HUES48 (cell line): ENCODE results near the gene THBS2.
"Not testable (repeated sequence)": the region's sequence is repeated elsewhere in the genome, so short reads cannot be mapped to it uniquely, and the experiment has no call there.

Experiments
- H3K27ac ChIP-seq: one replicate; pipeline ENCODE4 v1.7.0; 2013; ENCODE audit warnings: low read depth, low read length, inconsistent platforms
- H3K27me3 ChIP-seq: 2 replicates; pipeline ENCODE4 v1.6.1; 2013; ENCODE audit warnings: mild to moderate bottlenecking, low read length; ENCODE audit not compliant: control insufficient read depth, insufficient read depth
- H3K36me3 ChIP-seq: 2 replicates; pipeline ENCODE4 v1.6.1; 2013; ENCODE audit warnings: low read length; ENCODE audit not compliant: control insufficient read depth, insufficient read depth
- H3K4me1 ChIP-seq: 2 replicates; pipeline ENCODE4 v1.6.1; 2013; ENCODE audit warnings: mild to moderate bottlenecking, low read length; ENCODE audit not compliant: control insufficient read depth, insufficient read depth
- H3K4me3 ChIP-seq: 2 replicates; pipeline ENCODE4 v1.5.1; 2013; ENCODE audit warnings: mild to moderate bottlenecking, low read depth, low read length
- H3K9ac ChIP-seq: 2 replicates; pipeline ENCODE4 v1.6.1; 2013; ENCODE audit warnings: mild to moderate bottlenecking, low read depth, low read length, moderate library complexity
- H3K9me3 ChIP-seq: 2 replicates; pipeline ENCODE4 v1.6.1; 2013; ENCODE audit warnings: low read length; ENCODE audit not compliant: control insufficient read depth, insufficient read depth

The THBS2 gene

GRCh38 chr6:169208011-169208410 lies 45.6 kb downstream of the THBS2 start:
- Histone ChIP-seq H3K27ac (no peak overlapping the region), H3K36me3 (no peaks in the 10 kb centered on the region), H3K9me3 (peaks cover 9% of the 10 kb centered on the region), H3K27me3 (no peaks in the 10 kb centered on the region), H3K4me1 (no peaks in the 10 kb centered on the region), H3K9ac (no peak overlapping the region), H3K4me3 (no peak overlapping the region)

GRCh38 chr6:169207482-169207881 lies 46.2 kb downstream of the THBS2 start:
- Histone ChIP-seq H3K36me3 (no peaks in the 10 kb centered on the region), H3K9me3 (peaks cover 9% of the 10 kb centered on the region), H3K27ac (no peak overlapping the region), H3K4me1 (no peaks in the 10 kb centered on the region), H3K9ac (no peak overlapping the region), H3K4me3 (no peak overlapping the region), H3K27me3 (no peaks in the 10 kb centered on the region)

- no peak overlapping the region for H3K27ac ChIP-seq
- H3K4me1 ChIP-seq, result no peaks in the 10 kb centered on the region
- no peaks in the 10 kb centered on the region for H3K36me3 ChIP-seq
- no peak overlapping the region for H3K4me3 ChIP-seq
- H3K9ac ChIP-seq, result no peak overlapping the region
- H3K9me3 ChIP-seq, result peaks cover 9% of the 10 kb centered on the region
- no peaks in the 10 kb centered on the region for H3K27me3 ChIP-seq
These were observed 48.2 kb downstream of the THBS2 start for GRCh38 chr6:169205176-169206160.

GRCh38 chr6:169204167-169204566 lies 49.5 kb downstream of the THBS2 start:
- Histone ChIP-seq H3K36me3 (no peaks in the 10 kb centered on the region), H3K27me3 (no peaks in the 10 kb centered on the region), H3K9me3 (peaks cover 9% of the 10 kb centered on the region), H3K9ac (no peak overlapping the region), H3K27ac (no peak overlapping the region), H3K4me3 (no peak overlapping the region), H3K4me1 (no peaks in the 10 kb centered on the region)

GRCh38 chr6:169201985-169202384 lies 51.7 kb downstream of the THBS2 start:
- Histone ChIP-seq H3K9me3 (no peaks in the 10 kb centered on the region), H3K9ac (no peak overlapping the region), H3K4me3 (no peak overlapping the region), H3K36me3 (no peaks in the 10 kb centered on the region), H3K27me3 (no peaks in the 10 kb centered on the region), H3K4me1 (no peaks in the 10 kb centered on the region), H3K27ac (no peak overlapping the region)

GRCh38 chr6:169200893-169201514 lies 52.6 kb downstream of the THBS2 start:
- no peak overlapping the region for H3K27ac ChIP-seq
- H3K4me3 ChIP-seq, result no peak overlapping the region
- H3K36me3 ChIP-seq, result no peaks in the 10 kb centered on the region
- H3K9ac ChIP-seq, result no peak overlapping the region
- no peaks in the 10 kb centered on the region for H3K9me3 ChIP-seq
- H3K27me3 ChIP-seq, result no peaks in the 10 kb centered on the region
- no peaks in the 10 kb centered on the region for H3K4me1 ChIP-seq

- Histone ChIP-seq H3K36me3 (no peaks in the 10 kb centered on the region), H3K27me3 (no peaks in the 10 kb centered on the region), H3K4me1 (no peaks in the 10 kb centered on the region), H3K9me3 (no peaks in the 10 kb centered on the region), H3K4me3 (no peak overlapping the region), H3K27ac (no peak overlapping the region), H3K9ac (no peak overlapping the region)
These were observed 53.9 kb downstream of the THBS2 start for GRCh38 chr6:169199625-169200335.

GRCh38 chr6:169198885-169199284 lies 54.8 kb downstream of the THBS2 start:
- H3K27me3 ChIP-seq, result no peaks in the 10 kb centered on the region
- no peaks in the 10 kb centered on the region for H3K4me1 ChIP-seq
- no peak overlapping the region for H3K27ac ChIP-seq
- no peaks in the 10 kb centered on the region for H3K36me3 ChIP-seq
- H3K9me3 ChIP-seq, result no peaks in the 10 kb centered on the region
- no peak overlapping the region for H3K9ac ChIP-seq
- no peak overlapping the region for H3K4me3 ChIP-seq

- H3K4me3 ChIP-seq, H3K4me1 ChIP-seq, H3K9me3 ChIP-seq, H3K36me3 ChIP-seq, H3K9ac ChIP-seq, H3K27ac ChIP-seq, H3K27me3 ChIP-seq: not testable (repeated sequence)
These were observed 55.7 kb downstream of the THBS2 start for GRCh38 chr6:169197929-169198328.

- not testable (repeated sequence) for H3K4me3 ChIP-seq, H3K27ac ChIP-seq, H3K36me3 ChIP-seq, H3K27me3 ChIP-seq, H3K4me1 ChIP-seq, H3K9me3 ChIP-seq, H3K9ac ChIP-seq
These were observed 57.4 kb downstream of the THBS2 start for GRCh38 chr6:169196279-169196678.

GRCh38 chr6:169194737-169195136 lies 58.9 kb downstream of the THBS2 start:
- Histone ChIP-seq H3K9ac (no peak overlapping the region), H3K27ac (no peak overlapping the region), H3K27me3 (no peaks in the 10 kb centered on the region), H3K9me3 (no peaks in the 10 kb centered on the region), H3K36me3 (no peaks in the 10 kb centered on the region), H3K4me1 (no peaks in the 10 kb centered on the region), H3K4me3 (no peak overlapping the region)
